Eye (tissue), 1 donor: Measurements from ENCODE around the gene GARRE1.
"Not testable (repeated sequence)": the region's sequence is repeated elsewhere in the genome, so short reads cannot be mapped to it uniquely, and the experiment has no call there.

ENCODE experiments used
- DNase-seq: peaks from one replicate; pipeline ENCODE4 v3.0.0-alpha.2; 2015

GARRE1 gene

DNA sequence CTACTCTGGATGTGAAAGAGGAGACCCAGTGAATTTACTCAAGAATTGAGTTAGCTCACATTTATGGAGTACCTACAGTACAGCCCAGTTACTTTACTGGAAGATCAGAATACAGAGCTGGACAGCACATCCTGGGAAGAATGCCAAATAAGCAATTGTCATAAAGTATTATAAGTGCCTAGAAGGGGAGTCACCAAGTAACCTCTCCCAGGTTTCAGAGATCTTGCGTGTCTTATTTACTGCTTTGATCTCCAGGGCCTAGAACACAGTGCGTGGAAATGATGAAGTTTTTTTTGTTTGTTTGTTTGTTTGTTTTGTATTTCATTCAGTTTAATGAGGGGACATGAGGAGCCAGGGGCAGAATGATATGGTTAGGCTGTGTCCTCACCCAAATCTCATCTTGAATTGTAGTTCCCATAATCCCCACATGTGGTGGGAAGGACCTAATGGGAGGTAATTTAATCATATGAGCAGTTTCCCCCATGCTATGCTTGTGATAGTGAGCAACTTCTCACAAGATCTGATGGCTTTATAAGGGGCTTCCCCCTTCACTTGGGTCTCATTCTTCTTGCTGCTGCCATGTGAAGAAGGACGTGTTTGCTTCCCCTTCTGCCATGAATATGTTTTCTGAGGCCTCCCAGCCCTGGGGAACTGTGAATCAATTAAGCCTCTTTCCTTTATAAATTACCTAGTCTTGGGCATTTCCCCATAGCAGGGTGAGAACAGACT, 5.2 kb downstream of the GARRE1 start:
- DNase-seq = no peak

DNA sequence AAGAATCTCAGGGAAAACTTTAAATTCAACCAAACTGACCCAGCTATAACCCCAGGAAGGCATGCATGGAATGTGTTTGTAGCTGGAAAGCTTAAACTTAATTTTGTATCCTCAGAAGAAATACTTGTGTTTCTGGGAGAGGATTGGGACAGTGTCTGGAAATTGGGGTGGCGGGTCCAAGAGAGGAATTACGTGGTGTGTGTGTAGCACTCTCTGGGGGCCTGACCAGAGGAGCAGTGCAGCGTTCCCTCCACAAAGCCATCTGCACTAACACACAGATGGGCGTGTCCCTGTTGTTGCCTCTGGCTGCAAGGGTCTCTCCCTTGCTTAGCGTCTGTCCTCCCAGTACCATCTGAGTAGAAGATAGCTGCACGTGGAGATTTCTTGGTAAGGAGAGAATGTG, 6.4 kb downstream of the GARRE1 start:
- peak; percentile 70 for DNase-seq

DNA sequence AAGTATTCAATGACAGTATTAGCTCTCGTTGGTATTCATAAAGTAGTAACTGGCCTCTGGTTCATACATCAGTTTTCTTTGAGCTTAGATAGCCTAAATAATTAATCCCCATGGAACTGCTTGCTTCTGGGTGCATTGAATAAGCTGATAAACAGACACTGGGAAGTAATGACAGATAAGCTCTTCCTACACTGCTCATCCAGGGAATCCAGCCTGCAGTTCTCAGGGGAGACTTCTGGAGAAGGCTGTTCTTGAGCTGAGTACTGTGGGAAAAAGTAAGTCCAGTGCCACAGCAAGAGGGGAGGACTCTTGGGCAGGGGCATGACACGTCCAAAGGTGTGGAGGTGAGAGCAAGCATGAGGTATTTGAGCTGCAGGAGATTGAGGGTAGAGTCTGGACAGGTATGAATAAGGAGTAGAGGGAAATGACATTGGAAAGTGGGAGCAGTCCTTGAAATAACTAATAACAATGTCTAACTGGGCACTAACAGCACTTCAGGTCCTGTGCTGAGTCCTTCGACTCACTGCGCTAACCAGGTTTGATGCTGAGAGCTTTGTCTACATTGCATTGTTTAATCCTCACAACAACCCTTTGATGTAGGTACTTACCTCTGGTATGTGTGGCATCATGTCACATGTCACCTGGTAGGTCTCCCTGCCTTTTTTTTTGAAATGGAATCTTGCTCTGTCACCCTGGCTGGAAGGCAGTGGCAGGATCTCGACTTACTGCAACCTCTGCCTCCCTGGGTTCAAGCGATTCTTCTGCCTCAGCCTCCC, 7.2 kb downstream of the GARRE1 start:
- no peak for DNase-seq

DNA sequence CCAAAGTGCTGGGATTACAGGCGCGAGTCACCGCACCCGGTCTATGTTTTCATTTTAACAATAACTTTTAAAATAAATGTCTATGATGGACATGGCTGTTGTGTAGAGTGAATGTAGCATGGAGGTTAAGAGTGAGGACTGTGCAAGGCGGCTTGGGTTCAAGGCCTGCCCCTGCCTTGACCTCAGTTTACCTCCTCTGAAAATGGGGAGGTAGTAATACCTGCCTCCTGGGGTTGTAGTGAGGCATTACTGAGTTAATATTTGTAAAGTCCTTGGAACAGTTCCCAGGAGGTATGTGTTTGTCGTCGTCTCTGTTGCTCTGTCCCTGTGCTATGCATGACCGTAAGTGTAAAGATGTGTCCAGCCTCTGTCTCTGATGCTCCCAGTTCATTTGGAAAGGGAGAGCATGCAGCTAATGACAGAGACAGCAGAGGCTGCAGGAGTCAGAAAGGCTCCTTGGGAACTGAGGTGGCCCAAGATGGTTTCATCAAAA, 9.4 kb downstream of the GARRE1 start:
- no peak for DNase-seq

DNA sequence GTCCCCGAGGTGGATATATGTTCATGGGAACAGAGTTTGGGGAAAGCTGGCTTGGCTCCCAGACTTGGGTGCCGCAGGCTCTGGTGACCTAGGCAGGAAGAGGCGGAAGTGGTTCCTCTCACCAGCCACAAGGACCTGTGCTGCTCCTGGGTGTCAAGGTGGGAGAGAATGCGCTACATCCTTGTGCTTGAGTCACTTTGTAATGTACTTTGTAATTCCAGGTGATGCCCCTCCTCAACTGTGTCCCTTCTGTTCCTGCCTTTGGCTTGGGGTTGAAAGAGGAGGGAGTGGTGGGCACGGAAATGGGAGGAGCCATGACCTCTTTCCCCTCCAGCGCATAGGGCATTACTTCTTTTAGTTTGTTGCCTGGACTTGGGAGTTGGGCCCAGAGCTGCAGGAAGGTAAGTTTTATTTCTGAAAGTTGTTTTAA, 10.9 kb downstream of the GARRE1 start:
- DNase-seq = no peak

DNA sequence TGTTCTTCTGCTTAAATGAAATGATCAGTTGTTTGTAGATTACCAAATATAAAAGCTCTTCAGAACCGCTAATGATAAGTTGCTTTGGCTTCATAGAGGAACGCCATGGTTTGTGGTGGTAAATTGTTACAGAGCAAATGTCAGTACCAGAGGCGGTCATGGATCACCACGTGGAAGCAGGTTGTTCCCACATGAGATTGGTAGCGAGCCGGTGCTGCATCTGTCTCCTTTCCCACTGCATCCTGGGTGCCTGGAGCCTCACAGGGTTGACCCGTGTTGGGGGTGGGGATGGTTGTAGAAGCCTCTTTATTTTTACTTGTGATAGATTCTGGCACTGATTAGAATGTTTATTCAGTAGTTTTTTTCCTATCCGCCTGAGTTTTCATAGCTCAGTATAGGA, 14.7 kb downstream of the GARRE1 start:
- no peak for DNase-seq

DNA sequence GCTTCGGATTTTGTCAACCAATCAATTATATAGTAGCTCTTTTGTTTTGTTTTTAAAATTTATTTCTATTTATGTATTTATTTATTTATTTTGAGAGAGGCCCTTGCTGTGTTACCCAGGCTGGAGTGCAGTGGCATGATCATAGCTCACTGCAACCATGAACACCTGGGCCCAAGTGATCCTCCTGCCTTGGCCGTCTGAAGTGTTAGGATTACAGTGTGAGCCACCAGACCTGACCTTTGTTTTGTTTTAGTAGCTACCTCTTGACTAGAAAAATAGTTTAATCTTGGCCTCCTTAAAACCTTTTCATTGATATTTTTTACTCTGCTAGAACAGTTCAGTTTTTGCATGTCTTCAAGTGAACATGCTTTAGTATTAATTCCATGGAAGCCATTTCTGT, 15.1 kb downstream of the GARRE1 start:
- no peak for DNase-seq

DNA sequence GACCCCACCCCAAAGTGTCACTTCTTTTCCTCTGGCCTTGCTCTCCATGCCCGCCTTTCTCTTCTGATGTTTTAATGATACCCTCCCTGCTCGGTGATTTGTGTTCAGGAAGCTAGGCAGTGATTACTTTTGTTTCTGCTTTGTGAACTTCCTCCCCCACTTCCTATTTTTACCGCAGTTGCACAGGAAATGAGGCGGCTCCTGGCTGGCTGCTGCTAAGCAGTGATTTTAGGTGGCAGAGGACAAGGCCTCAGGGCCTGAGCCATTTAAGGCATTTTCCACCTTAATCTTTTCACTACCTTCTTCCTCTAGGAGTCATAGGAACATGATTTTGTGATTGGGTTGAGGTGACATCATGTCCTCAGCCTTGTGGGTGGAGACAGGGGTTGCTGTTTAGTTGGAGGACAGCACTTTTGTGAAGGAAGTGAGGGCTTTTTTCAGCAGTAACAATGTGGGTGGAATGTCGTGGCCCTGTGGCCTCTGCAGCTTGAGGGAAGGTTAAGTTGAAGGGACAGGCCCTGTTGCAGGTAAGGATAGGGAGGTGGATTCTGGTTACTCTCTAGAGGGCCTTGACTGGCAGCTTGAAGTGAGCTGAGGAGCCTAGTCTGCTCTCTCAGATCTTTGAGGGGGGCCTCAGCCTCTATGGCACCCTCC, 15.7 kb downstream of the GARRE1 start:
- peak; percentile 17 for DNase-seq

DNA sequence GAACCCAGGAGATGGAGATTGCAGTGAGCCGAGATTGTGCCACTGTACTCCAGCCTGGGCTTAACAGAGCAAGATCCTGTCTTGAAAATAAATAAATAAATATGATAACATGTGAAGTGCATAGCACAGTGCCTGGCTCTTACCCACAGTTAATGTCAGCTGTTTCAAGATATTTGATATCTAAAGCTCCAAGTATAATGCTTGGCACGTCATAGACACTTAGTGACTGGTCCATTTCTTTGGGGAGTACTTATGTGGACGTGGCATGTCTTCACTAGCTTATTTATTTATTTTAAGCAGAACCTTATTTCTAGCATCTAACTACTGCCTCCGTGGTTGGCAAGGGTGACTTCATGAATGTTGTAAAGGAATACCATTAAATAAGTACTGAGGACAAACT, 18.8 kb downstream of the GARRE1 start:
- DNase-seq = no peak

DNA sequence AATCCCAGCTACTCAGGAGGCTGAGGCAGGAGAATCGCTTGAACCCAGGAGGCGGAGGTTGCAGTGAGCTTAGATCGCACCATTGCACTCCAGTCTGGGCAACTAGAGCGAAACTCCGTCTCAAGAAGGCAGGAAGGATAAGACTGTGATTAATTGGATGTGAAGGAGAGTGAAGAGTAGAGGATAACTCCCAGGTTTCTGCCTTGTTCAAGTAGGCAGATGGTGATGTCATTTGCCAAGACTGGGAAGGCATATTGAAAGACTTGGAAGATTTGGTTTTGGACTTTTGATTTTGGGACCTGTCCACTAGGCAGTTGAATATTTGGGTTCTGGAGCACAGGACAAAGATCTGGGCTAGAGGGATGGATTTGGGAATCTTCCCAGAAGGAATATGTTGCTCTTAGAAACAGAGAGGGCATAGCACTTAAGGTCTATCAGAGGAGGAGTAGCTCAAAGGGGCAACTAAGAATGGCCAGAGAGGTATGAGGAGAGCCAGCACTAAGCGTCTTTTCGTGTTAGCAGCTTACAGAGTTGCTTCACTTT, 20.0 kb downstream of the GARRE1 start:
- DNase-seq = no peak

DNA sequence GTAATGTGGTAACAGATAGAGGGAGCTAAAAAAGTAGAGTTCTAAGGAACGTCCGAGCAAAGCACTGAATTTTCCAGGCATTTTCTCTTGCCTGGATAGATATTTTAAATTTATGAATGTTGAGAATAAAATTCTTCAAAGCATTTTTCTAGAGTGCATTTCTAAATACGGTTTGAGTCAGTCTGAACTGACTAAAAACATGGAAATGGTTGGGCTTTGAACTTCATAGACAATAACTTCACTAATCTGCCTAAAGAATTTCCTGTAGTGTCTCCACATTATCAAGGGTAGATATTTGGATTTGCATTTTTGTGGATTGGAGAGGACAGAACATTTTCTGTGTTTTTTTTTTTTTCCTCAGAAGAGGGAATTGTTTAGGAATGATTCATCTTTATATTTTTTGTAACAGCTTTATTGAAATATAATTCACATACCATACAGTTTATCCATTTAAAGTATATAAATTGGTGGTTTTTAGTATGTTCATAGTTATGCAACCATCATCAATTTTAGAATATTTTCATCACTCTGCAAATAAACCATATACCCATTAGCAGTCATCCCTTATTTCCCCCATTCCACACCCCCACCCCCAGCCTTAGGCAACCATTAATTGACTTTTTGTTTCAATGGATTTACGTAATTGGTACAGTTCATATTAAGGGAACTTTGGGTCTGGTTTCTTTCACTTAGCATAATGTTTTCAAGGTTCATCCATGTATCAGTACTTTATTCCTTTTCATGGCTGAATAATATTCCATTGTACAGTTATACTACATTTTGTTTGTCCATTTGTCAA, 20.7 kb downstream of the GARRE1 start:
- peak; percentile 20 for DNase-seq

DNA sequence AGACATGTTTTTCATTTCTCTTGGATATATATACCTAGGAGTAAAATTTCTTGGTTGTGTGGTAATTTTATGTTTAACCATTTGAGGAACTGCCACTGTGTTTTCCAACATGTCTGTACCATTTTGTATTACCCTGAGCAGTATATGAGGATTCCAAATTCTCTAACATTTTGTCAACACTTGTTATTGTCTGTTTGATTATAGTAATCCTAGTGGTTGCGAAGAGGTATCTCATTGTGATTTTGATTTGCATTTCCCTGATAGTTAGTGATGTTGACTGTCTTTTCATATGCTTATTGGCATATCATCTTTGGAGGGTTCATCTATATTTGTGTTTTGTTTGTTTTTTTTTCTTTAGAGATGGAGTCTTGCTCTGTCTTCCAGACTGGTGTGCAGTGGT, 21.4 kb downstream of the GARRE1 start:
- DNase-seq = no peak

DNA sequence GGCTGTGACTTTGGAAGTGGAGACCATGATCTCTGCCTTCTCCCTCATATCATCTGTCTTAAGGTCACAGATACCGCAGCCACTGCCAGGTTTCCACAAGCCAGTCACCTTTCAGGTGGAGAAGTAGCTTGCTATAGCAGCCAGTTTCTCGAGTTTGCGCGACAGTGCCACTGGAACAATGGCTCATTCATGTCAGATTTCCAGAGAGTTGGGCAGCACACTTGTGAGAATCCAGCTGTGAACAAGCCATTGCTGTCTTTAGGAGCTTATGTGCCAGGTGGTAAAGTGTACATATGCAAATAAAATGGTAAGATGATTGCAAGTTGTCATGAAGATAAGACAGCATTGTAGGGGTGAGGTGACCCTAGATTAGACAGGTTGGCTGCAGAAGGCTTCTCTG, 22.3 kb downstream of the GARRE1 start:
- DNase-seq = no peak

DNA sequence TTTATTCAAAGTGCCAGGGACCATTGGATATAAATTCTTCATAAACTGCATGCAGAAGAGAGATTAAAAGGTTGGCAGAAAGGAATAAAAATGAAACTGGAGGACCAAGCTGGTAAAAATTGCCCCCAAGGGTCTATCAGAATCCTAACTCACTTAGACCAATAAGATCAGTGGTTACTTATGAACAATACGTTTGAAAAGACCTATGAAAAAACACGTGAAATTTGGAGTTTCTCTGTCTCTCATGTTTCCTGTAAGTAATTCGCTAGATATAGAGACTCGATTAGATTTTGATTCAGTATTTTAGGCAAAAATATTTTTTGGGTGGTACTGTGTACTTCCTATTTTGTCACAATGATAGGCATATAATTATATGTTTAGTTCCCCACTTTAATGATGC, 22.9 kb downstream of the GARRE1 start:
- DNase-seq = no peak

DNA sequence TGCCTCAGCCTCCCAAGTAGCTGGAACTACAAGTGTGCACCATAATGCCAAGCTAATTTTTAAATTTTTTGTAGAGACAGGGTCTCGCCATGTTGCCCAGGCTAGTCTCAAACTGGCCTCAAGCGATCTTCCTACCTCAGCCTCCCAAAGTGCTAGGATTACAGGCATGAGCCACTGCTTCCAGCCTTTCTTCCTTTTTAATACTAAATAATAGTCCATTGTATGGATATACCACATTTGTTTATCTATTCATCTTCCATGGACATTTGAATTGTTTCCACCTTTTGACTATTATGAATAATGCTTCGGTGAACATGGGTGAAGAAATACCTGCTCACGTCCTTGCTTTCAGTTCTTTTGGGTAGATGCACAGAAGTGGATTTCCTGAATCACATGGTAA, 24.4 kb downstream of the GARRE1 start:
- DNase-seq = no peak

DNA sequence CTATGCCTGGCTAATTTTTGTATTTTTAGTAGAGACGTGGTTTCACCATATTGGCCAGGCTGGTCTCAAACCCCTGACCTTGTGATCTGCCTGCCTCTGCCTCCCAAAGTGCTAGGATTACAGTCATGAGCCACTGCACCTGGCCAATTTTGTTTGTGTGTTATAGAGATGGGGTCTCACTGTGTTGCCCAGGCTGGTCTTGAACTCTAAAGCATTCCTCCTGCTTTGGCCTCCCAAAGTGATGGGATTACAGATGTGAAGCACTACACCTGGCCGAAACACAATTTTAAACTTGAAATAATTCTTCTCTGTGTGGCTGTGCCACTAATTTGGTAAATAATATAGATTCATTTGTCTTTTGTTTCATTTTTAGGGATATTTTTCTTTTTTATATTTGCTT, 27.1 kb downstream of the GARRE1 start:
- DNase-seq = not testable (repeated sequence)

DNA sequence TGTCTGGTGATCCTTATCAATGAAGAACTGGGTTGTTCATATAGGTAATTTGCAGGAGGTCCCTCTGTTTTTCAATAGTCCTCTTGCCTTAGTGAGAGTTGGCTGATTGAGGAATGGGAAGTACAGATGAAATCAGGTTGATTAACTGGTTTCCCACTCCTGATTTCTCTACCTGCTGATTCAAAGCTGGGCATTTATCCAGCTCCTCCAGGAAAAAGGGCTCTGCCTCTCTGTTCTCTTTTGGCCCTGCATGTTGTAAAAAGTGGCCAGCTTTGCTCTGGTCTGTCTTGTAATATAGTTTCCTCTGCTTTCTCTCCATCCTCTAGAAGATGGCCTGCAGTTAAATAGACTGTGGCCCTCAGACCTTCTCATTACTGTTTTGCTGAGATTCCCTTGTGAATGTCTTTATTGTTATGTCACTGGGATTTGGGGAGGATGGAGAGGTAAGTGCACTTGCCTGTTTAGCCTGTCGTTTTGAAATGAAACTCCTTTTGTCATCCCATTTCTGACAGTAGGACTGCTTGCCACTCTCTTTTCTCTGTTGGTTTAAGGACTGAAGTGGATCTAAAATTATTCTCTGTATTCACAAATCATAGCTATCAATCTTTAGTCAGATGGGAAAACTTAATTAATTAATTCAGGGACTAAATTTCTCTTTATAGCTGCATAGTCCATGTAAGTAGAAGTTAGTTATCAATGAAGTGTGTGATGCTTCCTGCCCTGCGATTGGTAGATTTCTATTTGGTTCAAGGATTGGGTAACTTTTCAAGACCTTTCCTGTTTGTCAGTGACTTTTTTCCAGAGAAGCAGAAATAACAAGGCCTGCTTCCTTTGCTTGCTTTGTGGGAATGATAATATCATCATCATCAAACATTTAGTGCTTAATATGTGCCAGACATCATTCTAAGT, 28.5 kb downstream of the GARRE1 start:
- DNase-seq = no peak

DNA sequence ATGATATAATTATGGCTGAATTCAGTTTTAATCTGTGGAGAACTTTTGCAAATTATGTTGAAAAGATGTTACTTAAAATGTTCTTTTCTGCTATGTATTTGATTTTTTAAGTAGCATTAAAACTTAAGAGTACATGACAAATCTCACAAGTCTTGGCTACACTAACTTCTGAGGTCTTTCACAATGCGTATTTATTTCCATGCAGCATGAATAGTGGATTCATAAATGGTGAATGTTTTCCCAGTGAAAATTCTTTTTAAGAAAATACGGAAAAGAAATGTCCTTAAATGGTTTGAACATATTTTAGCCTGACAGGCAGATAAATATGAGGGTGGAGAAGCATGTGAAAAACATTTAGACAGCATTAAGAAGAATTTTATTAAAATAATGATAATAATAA, 30.2 kb downstream of the GARRE1 start:
- no peak for DNase-seq

DNA sequence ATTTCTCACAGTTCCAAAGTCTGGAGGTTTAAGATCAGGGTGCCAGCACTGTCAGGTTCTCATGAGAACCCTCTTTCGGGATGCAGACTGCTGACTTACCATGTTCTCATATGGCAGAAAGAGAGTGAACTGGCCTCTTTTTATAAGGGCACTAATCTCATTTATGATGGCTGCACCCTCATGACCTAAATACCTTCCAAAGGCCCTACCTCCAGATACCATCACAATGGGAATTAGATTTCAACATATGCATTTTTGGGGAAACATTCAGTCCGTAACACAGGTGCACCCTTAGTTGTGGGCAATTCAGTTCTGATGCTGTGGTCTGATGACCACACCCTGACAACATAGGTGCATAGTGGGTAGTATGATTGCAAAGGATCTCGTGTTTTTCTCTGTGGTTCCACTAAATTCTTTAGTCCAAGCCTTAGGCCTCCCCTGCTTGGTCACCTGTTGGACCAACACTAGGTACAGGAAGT, 33.3 kb downstream of the GARRE1 start:
- no peak for DNase-seq

DNA sequence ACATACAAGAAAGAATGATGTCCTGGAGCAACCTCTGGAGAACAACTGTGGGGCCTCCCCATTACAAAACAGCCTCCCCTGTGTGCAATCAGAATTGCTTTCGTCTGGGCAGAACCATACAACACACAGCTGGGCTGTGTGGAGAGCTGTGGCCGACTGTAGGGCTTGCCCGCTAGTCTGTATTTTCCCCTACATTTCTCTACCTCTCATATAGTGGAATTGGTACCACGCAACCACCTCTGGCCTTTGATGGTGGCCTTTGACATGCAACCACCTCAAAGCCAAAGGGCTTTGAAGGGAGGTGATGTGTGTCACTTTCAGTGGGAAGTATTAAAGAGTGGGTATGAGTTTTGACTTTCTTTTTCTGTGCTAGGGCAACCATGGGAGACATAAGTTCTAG, 34.0 kb downstream of the GARRE1 start:
- no peak for DNase-seq

DNA sequence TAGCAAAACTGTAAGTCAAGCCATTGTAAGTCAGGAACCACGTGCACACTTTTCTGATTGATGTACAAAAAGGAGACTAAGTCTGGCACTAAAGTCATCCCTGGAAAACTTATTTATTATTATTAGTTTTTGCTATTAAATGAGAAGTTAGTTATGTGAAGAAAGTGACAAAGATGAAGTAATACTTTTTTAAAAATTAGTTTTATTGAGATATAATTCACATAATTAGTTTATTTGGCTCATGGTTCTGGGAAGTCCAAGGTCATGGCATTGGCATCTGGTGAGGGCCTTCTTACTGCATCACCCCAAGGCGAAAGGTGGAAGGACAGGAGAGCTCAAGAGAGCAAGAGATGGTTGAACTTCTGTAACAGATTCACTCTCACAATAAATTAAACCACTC, 36.9 kb downstream of the GARRE1 start:
- no peak for DNase-seq
